ENCODE results near the gene CLDND2. TPM values are rescaled to one million over a fixed set of nuclear protein-coding genes. Genes with fewer than 3 reads are reported as not detected.

CLDND2 gene
- total and polyA plus RNA-seq, 10 of the 15 experiments (the other 5 are each of a cell fraction or from before 2014, with no cell fraction given): 0.24 to 7.1 (median 1.8) TPM; not detected in 1

DNA sequence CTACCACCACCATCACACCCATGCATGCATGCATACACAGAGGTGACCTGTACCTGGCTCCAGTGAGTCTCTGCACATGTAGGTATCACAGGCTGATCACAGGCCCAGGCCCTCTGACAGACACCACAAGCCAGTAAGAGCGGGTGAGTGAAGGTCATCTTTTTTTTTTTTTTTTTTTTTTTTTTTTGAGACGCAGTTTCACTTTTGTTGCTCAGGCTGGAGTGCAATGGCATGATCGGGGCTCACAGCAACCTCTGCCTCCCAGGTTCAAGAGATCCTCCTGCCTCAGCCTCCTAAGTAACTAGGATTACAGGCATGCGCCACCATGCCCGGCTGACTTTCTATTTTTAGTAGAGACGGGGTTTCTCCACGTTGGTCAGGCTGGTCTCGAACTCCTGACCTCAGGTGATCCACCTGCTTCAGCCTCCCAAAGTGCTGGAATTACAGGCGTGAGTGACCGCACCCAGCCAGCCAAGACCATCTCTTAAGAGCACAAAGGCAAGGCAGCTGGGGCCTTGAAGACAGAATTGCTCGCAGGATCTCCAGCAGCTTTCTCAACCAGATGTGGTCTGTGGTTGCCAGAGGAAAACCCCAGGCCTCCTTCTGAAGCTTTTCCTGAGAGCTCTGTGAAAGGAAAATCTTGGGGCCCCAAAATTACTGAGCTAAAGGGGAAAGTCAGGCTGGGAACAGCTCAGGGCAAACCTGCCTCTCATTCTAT lies 6.9 kb upstream of the CLDND2 start (continued):
- TF ChIP-seq, protein P1, sequence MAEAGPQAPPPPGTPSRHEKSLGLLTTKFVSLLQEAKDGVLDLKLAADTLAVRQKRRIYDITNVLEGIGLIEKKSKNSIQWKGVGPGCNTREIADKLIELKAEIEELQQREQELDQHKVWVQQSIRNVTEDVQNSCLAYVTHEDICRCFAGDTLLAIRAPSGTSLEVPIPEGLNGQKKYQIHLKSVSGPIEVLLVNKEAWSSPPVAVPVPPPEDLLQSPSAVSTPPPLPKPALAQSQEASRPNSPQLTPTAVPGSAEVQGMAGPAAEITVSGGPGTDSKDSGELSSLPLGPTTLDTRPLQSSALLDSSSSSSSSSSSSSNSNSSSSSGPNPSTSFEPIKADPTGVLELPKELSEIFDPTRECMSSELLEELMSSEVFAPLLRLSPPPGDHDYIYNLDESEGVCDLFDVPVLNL (IDR thresholded peaks at IDR 0.05; ENCODE audit: low read depth, low read length): no peak
- no peak for TF ChIP-seq MEF2A (IDR thresholded peaks at IDR 0.05; ENCODE audit: insufficient read depth, low read depth, low read length)
- no peak for TF ChIP-seq SREBF1 (IDR thresholded peaks at IDR 0.05; ENCODE audit: low read length)
- TF ChIP-seq FOXM1 (IDR thresholded peaks at IDR 0.05; ENCODE audit: low read depth, low read length): 0 out of 2 replicates have a peak, but pooled peaks have one; percentile 40
- no peak for TF ChIP-seq ASH2L (IDR thresholded peaks at IDR 0.05; ENCODE audit: borderline replicate concordance, low read depth)
- TF ChIP-seq EGR1 (IDR thresholded peaks at IDR 0.05; ENCODE audit: borderline replicate concordance in 1 of 2, low read depth in 2 of 2, low read length in 2 of 2): no peak
- no peak for TF ChIP-seq FOXK2 (IDR thresholded peaks at IDR 0.05)
- TF ChIP-seq SIN3A (IDR thresholded peaks at IDR 0.05; ENCODE audit: low read depth, low read length): no peak
- TF ChIP-seq SREBF2 (IDR thresholded peaks at IDR 0.05; ENCODE audit: low read length): no peak
- no peak for TF ChIP-seq CBX3 (IDR thresholded peaks at IDR 0.05; ENCODE audit: borderline replicate concordance, low read depth)
- TF ChIP-seq RAD21 (IDR thresholded peaks at IDR 0.05; ENCODE audit: insufficient read depth, low read depth, low read length): no peak
- TF ChIP-seq, protein P2, sequence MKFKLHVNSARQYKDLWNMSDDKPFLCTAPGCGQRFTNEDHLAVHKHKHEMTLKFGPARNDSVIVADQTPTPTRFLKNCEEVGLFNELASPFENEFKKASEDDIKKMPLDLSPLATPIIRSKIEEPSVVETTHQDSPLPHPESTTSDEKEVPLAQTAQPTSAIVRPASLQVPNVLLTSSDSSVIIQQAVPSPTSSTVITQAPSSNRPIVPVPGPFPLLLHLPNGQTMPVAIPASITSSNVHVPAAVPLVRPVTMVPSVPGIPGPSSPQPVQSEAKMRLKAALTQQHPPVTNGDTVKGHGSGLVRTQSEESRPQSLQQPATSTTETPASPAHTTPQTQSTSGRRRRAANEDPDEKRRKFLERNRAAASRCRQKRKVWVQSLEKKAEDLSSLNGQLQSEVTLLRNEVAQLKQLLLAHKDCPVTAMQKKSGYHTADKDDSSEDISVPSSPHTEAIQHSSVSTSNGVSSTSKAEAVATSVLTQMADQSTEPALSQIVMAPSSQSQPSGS (IDR thresholded peaks at IDR 0.05; ENCODE audit: low read length): no peak
- peak; percentile 88 to 93 for TF ChIP-seq IKZF2 (IDR thresholded peaks at IDR 0.05)
- TF ChIP-seq, protein P3, sequence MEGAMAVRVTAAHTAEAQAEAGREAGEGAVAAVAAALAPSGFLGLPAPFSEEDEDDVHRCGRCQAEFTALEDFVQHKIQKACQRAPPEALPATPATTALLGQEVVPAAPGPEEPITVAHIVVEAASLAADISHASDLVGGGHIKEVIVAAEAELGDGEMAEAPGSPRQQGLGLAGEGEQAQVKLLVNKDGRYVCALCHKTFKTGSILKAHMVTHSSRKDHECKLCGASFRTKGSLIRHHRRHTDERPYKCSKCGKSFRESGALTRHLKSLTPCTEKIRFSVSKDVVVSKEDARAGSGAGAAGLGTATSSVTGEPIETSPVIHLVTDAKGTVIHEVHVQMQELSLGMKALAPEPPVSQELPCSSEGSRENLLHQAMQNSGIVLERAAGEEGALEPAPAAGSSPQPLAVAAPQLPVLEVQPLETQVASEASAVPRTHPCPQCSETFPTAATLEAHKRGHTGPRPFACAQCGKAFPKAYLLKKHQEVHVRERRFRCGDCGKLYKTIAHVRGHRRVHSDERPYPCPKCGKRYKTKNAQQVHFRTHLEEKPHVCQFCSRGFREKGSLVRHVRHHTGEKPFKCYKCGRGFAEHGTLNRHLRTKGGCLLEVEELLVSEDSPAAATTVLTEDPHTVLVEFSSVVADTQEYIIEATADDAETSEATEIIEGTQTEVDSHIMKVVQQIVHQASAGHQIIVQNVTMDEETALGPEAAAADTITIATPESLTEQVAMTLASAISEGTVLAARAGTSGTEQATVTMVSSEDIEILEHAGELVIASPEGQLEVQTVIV (IDR thresholded peaks at IDR 0.05; ENCODE audit: borderline replicate concordance, partially characterized antibody): no peak
- no peak for TF ChIP-seq ZBTB33 (IDR thresholded peaks at IDR 0.05)
- TF ChIP-seq BMI1 (IDR thresholded peaks at IDR 0.05; ENCODE audit: borderline replicate concordance): no peak
- TF ChIP-seq, protein P4, sequence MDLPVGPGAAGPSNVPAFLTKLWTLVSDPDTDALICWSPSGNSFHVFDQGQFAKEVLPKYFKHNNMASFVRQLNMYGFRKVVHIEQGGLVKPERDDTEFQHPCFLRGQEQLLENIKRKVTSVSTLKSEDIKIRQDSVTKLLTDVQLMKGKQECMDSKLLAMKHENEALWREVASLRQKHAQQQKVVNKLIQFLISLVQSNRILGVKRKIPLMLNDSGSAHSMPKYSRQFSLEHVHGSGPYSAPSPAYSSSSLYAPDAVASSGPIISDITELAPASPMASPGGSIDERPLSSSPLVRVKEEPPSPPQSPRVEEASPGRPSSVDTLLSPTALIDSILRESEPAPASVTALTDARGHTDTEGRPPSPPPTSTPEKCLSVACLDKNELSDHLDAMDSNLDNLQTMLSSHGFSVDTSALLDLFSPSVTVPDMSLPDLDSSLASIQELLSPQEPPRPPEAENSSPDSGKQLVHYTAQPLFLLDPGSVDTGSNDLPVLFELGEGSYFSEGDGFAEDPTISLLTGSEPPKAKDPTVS (IDR thresholded peaks at IDR 0.05; ENCODE audit: low read depth, low read length): no peak
- TF ChIP-seq KDM1A (IDR thresholded peaks at IDR 0.05; ENCODE audit: borderline replicate concordance): no peak
- no peak for TF ChIP-seq YBX1 (IDR thresholded peaks at IDR 0.05)
